SK-N-DZ (cell line): Measurements from ENCODE around the gene CACNA1E.
"Not testable (repeated sequence)": the region's sequence is repeated elsewhere in the genome, so short reads cannot be mapped to it uniquely, and the experiment has no call there.

Source experiments
- DNase-seq: peaks from one replicate; pipeline ENCODE4 v3.0.0-alpha.2; 2015; ENCODE audit warnings: low spot score
- small RNA-seq, 2 experiments: library from RNA; depleted of rRNA; stranded (forward); fragments of <200 nt; gene quantifications; one replicate each; pipeline ENCODE3, GENCODE V24; 2014

Gene CACNA1E

DNA sequence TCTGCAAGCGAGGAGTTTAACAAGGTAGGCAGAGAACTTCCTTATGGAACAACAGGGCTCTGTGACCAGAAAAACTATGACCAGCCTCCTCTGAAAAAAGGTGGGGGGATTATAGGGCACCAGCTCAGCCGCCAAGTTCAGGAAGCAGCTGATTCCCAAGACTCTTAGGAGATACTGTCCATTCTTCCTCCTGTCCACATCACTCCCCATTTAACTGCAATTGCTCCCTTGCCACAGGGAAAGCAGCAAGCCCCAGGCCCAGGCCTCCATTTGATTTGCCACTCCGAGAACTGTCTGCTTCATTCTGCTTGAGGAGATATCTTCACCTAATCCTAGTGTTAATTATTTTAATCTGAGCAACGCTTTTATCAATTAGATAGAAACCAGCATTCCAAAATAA, 323.9 kb downstream of the CACNA1E start:
- DNase-seq = no peak

DNA sequence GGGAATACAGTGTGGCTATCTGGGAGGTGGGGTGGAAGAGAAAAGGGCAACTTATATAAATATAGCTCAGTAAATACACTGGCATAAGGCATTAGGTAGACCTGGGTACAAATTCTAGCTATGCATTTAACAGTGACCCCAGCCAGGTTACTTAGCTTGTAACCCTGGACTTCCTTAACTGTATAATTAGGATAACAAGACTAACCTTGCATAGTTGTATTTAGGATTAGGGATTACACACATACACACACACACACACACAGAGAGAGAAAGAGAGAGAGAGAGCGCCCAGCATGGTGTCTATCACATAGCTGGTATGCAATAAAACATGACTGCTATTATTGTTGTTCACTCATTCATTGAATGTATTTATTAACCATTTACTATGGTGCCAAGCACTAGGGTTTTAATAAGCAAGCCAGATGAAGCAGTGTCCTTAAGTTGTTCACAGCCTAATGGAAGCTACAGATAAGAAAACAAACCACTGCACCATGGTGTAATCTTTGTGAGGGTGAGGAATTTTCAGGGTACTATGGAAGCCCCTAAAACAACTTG, 326.8 kb downstream of the CACNA1E start:
- DNase-seq = no peak

DNA sequence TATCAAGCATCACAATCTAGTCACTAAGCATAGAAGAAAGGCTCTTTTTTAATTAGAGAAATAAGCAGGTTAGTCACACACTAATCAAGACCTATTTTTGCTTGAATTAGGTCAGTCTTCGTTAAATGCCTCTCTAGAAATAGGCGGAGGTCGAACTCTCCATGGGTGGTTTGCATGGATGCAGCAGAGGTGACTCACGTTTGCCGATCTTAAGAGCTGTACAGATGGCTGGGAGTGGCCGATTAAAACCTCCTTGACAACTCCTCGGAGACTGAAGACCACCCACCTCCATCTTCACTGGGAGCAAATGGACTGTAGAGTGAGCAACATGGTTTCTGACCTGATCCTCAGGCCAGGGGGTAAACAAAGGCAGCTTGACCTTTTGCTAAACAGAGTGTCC, 328.9 kb downstream of the CACNA1E start:
- no peak for DNase-seq

DNA sequence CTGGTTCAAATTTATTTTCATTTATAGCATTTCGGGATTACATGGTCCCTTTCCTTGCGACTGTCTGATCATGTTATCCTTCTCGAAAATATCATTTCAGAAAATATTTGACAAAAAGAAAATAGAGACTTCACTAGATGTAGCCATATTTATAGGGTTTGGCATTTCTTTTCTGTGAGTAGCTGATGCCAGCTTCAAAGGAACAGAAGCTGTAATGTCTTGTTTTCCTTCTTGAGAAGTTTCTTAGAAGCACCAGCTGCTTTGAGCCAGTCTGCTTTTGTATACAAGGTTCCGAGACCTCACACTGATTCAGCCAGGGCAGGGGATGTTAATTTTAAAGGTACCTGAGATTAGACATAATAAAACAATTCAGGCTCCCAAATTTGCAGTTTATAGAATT, 329.9 kb downstream of the CACNA1E start:
- DNase-seq = no peak

DNA sequence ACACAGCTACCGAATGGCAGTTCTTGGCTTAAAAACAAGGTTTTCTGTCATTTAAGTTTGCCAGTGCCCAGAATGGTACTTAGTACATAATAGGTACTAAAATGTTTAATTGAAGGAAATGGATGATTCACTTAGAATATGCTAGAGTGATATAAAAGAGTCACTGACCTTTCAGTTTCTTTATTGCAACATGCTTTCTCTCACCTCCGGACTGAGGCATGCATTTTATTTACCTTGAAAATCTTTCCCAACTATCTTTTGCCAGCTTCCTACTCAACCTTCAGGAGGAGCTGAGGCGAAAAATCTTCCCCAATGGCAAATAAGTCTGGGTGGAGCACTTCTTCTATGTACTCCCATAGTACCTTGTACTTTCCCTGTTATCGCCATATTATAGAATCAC, 333.3 kb downstream of the CACNA1E start:
- no peak for DNase-seq

DNA sequence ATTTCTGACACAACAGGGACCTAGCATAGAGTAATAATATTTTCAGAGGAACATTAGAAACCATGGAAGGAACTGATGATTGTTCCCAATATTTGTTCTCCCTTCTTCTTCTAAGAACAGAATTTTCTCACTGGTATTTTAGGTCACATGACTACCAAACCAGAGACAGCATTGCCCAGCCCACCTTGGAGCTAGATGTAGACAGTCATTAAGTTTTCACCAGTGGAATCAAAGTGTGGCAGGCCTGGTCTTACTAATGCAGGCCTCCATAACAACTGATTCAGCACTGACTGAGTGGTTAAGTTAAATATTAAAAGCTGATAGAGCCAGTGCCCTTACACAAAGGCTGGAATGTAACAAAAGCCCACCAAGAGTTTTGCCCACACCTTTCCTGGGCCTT, 333.8 kb downstream of the CACNA1E start:
- DNase-seq = no peak

DNA sequence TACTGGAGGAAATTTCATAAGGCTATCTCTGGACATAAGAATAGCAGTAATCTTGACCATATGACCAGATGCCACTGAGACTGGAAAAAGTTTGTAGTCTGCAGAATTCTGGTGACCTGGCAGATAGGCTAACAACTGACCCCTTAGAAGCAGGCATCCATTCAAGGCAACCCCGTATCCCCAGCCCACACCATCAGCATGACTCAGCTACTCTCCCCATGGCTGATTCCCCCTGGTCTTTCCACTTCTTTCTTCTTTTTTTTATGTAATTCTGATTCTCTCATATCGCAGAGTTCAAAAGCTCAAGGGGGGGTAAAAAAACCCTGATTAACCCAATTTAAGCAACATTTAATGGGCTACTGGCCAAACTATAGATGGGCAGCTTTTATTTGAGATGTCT, 335.1 kb downstream of the CACNA1E start:
- DNase-seq = no peak

DNA sequence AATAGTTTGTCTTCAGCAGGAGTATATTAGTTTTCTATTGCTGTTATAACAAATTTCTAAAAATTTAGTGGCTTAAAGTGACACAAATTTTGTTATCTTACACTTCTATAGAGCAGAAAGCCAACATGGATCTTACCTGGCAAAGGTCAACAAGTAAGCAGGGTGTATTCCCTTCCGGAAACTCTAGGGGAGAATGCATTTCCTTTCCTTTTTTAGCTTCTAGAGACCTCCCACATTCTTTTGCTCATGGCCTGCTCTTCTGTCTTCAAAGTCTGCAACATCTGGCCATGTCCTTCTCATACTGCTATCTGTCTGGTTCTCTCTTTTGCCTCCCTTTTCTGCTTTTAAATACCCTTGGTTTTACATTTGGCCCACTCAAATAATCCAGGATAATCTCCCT, 335.6 kb downstream of the CACNA1E start:
- DNase-seq = no peak

DNA sequence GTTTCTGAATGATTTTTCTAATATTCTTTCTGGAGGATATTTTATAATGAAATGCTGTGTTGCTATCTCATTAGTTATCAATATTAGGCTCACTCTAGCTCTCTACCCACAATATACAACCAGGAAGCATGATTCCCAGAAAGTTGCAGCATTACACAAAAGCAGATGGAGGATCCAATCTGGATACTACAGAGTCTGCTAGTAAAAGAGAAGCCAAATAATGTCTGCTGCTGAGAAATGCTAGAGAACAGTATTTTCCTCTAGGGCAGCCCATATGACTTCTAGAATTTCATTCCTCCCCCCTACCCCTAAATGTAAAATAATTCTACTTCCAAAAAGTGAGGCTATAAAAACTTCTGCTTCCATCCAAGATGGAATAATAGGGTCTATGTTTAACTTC, 338.4 kb downstream of the CACNA1E start:
- no peak for DNase-seq

DNA sequence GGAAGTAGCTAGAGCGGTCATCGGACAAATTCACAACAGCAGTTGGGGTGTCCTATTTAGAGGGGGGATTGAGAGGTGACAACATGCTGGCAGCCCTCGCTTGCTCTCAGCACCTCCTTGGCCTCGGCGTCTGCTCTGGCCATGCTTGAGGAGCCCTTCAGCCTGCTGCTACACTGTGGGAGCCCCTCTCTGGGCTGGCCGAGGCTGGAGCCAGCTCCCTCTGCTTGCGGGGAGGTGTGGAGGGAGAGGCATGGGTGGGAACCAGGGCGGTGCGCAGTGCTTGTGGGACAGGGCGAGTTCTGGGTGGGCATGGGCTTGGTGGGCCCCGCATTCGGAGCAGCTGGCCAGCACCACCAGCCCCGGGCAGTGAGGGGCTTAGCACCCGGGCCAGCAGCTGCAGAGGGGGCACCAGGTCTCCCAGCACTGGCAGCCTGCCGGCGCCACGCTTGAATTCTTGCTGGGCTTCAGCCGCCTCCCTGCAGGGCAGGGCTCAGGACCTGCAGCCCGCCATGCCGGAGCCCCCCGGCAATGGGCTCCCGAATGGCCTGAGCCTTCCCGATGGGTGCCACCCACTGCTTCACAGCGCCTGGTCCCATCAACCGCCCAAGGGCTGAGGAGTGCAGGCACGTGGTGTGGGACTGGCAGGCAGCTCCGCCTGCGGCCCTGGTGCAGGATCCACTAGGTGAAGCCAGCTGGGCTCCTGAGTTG, 349.0 kb downstream of the CACNA1E start:
- DNase-seq = not testable (repeated sequence)

DNA sequence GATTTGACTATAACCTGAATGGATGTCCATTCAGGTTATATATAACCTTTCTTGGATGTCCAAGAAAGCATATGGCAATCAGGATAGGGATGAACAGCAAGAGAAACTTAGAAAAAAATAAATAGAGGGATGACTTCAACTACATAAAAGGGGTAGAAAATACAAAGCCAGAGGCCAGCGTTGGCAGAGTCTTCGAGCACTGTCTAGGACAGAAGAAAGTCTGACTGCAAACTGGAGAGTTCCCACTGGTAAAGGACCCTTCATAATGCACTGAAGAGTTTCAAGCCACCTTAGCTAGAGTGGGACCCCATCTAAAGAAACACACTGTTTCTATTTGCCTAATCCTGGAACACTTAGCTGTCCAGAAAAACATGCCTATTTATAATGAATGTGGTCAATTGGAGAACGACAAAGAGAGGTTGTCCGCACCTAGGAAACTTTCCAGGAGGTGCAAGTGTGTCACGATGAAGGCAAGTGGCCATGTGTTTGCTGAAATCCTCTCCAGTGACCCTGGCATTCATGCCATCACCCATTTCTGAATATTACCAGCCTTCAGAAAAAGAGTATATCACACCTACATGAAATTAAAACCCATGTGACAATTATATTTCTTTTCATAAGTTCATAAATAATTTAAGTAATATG, 362.8 kb downstream of the CACNA1E start:
- DNase-seq = no peak

DNA sequence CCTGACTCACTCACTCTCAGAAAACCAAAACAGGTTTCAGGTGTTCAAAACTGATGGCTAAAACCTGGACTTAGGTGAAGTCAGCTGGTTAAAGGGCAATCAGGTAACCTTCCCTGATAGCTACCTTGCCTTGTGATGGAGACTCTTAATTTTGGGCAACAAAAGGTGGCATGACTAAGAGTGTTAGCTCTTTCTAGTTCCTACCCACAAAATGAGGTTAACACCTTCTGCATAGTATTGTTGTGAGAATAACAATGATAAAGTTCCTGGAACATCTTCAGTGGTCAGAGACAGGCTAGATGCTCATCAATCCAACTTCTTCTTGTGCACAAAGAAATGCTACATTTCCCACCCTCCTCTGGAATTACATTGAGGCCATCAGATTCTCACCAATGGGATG, 363.4 kb downstream of the CACNA1E start:
- DNase-seq = no peak

DNA sequence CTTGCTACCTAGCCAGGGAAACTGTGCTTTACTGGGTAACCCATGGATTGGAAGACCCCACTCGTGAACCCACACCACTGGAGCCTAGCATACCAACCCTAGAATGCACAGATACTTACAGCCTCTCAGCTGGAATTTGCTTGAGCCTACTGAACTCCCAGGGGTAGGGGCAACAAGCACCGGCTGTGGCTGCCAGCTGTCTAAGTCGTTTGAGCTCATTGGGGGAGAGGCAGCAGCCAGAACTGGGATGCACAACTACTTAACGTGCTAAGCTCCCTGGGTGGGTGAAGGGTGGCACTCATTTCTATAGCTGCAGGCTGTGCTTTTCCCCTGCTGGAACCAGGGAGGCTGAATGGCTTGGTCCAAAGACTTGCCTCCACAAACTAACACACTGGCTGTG, 365.8 kb downstream of the CACNA1E start:
- no peak for DNase-seq

DNA sequence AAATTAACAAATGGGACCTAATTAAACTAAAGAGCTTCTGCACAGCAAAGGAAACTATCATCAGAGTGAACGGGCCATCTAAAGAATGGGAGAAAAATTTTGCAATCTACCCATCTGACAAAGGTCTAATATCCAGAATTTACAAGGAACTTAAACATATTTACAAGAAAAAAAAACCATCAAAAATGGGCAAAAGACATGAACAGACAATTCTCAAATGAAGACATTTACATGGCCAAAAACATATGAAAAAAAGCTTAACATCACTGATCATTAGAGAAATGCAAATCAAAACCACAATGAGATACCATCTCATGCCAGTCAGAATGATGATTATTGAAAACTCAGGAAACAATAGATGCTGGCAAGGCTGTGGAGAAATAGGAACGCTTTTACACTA, 370.9 kb downstream of the CACNA1E start:
- DNase-seq = not testable (repeated sequence)

DNA sequence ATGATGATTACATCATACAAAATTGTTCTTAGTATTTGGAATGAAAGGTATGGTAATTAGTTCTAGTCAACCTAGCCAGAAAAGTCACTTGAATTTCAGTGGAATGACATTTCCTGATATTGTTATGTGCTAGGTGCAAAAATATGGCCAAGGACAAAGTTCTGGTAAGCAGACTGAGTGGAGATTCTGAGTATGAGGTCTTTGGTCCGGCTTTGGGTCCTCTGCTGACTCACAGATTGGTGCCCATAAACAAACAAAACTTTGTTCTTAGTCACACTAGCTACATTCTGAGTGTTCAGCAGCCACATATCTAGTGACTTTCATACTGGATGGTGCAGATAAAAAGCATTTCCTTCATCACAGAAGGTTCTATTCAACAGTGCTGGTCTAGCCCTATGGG, 372.1 kb downstream of the CACNA1E start:
- DNase-seq = no peak

Small RNA genes lying within 50 kb of the gene (small RNA-seq; reads per million reads assigned to genes)
- gene RF00017 (0 reads per million in 2 experiments), gene RNA5SP70 (0 reads per million in 2 experiments)
